Skin of body (tissue), 2 donors: ENCODE measurements around the gene PPP1R9A. TPM values are rescaled to one million over a fixed set of nuclear protein-coding genes. Genes with fewer than 3 reads are reported as not detected.

Experiments
- DNase-seq: peaks from one replicate; lab custom pipeline; 2025; lab: John Stamatoyannopoulos, UW
- total RNA-seq: library from RNA; depleted of rRNA; stranded (reverse); fragments of >200 nt; gene quantifications from one replicate; pipeline ENCODE4 v1.2.3, GENCODE V29; 2014

The PPP1R9A gene
- total RNA-seq, 1 donor from 2014 or later = 15.0 TPM

DNA sequence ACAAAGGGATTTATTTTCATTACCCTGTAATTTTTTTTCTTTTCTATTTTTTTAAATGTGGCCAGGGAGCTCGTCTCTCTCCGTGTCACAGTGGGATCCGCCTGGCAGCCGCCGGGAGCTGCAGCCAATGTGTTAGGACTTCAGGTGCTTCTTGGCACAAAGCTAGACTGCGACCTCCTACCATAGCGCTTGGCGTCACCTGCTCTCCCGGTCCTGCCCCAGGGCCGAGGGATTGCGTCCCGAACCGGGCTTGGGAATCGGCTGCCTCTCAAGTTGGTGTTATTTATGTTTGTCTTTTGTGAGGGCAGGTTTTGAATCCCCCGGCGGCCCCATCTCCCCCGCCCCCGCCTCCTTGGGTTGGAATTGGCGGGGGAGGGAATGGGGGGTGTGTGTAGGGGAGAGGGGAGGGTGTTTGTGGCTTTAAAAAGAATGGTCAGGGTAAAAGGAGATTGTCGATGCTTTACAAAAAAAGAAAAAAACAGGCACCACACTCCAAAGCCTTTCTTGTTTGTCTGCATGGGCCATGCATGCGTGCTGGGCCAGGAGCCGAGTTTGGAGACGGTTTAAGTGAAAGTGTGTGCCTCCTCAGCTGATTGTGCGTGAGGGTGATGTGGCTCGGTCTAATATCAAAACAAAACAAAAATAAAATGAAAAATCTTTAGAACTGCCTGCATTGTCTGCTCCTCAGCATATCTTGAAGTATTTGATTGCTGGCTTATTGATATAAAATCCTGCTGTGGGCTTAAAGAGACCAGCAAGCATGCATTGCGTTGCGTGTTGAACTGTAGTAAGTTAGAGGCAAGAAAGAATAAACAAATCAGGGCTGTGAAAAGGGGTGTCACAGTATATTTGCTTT is 1.2 kb downstream of the PPP1R9A start:
- peak; percentile 78 for DNase-seq

DNA sequence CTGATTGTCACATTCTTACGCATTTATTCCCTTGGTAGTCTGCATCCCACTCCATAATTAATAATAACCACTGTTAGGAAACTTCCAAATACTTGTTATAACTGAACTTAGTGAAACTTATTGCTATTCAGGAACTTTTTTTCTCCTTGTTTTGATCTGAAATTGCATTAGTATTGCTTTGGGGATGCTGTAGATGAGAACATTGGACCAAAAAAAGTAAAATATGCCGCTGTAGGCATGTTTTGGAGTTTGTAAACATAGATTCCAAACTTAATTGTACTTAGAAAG is 1.7 kb downstream of the PPP1R9A start:
- DNase-seq = no peak

DNA sequence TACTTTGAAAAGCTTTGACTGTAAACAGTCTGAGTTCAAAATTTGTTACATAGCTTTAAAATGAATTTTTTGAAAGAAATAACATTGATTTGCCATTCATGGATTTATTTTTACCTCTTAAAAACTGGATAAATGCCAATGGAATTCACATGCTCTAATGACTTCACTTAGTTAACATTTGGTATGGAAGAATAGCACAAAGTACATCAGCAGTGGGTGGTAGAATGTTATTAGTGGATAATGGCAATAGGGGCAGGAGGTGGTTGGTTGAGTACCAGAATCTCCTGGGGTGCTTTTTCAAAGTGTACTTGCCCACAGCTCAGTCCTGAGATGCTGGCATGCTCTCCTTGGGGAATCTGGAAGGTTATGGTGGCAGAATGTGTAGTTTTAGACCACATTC is 4.7 kb downstream of the PPP1R9A start:
- DNase-seq = no peak

DNA sequence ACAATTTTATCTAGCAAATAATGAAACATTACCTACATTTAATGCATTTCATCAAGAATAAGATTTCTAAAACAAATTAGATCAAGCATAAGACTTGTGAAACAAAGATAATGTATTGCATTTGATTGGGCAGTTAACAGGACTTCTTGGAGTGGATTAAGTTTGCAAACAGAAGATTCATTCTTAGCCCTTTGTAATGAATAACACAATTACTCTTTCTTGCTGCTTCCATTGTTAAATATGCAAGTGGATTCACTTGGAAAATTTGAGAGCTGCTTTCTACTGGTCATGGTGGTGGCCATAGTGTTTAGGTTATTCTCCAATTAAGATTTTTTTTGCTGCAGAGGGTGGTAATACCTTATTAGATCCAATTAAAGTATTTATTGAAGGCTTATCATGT is 6.0 kb downstream of the PPP1R9A start:
- DNase-seq = no peak

DNA sequence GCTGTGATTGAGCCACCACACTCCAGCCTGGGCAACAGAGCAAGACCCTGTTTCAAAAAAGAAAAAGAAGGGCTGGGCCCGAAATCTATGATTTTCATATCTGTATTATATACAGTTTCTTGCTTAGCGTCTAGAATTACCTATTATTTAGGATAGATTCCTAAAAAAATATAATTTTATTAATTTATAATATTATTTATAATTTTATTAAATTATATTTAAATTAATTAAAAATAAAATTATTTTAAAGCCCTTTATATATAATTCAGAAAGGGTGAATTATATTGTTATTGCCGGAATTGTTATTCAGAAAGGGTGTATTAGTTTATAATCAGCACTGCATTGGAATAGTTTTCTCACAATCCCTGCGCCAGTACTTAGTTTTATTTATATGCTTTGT is 14.5 kb downstream of the PPP1R9A start:
- no peak for DNase-seq

DNA sequence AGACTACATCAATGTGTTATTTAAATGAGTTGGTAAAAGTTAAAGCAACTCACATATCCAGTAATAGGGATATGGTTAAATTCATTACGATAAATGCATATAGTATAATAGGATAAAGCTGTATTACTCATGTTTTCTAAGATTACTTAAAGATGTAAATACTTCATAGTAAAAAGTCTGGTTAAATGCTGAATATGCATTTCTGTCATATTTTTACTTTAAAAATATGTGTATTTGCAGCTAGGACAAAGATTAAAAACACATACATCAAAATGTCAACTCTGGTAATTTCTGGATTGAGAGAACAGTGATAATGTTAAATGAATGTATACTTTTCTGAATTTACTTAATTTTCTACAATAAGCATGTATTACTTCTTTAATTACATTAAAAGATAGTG is 15.1 kb downstream of the PPP1R9A start:
- no peak for DNase-seq

DNA sequence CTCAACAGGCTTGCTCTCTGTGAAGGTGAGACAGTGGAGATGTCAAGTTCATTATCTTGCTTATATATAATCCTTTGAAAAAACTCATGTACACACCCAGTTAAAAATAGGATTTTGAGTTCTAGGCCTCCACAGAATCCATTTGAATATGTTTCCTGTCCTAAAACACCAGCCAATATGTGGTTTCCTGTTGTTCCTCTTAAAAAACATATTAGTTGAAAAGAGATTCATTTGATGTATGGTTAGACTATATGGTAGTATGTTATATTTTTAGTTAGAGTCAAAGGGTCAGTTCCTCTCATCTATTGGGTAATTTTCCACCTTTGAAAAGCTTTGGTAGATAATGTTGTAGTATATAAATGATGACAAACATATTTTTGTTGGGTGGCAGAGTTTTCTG is 16.0 kb downstream of the PPP1R9A start:
- no peak for DNase-seq

DNA sequence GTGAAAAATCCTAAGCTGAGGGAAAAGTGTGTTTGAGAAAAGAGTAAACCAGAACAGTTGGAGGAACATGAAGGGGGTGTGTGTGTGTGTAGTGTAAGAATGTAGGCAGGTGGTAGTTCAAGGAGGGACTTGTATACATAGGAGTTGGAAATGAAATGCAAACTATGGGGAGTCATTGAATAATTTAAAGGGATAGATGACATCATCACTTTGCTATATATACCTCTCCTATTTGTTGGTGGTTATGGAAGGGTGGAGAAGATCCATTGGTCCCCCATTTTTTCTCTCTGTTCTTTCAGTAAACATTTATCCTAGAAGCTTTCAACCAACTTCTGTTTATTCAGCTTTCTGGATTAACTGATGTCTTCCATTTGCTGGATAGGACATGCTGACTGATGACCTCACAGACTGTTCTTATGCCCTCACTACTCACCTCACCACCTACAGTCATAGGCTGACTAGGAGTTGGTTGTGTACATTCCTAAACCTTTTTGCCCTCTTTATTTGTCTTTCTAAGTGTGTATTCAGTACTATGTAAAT is 20.8 kb downstream of the PPP1R9A start:
- DNase-seq = no peak

DNA sequence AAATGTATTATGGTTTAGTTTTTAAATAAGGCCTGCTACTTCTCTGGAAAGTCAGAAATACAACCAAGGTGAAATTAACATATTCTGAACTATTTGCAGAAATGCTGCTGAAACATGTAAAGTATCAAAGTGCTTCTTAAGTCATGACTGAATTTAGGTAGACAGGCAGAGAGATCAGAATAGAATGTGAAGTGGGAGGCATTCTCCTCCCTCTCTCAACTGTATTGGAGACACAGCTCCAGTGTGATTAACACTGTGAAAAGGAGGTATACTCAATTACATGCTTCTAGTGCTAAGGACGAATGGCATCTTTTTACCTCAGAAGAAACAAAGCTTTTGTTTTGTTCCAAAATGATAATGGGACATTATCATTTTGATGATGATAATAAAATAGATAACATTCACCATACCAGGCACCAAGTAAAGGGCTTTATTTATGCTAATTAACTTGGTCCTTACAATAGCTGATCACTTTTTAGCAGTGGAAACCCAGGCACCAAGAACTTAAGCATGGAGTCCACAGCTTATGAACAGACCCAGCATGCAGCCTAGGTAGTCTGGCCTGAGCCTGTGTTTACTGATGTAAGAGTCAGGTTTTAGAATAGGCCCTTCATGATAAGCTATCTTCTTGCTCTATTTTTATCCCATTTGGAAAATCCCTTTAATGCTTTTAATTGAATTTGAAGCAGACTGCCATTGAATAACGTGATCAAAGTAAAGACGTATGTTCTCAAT is 26.0 kb downstream of the PPP1R9A start:
- DNase-seq = no peak

DNA sequence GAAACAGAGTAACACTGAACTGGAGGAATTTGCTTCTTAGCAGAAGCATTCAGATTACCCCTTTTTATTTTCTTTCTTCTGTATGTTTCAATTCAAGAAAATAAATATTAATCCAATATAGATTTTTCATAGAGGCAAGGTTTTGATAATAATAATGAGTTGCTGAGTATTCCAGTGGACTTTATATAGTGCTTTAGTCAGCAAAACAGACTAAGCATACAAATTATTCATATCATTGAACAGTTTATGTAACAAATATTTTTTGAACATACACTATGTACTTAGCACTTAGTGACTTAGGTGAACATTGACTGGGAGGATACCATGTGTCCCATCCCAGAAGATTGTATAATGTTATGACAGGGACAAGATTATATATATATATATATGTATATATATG is 32.0 kb downstream of the PPP1R9A start:
- no peak for DNase-seq

DNA sequence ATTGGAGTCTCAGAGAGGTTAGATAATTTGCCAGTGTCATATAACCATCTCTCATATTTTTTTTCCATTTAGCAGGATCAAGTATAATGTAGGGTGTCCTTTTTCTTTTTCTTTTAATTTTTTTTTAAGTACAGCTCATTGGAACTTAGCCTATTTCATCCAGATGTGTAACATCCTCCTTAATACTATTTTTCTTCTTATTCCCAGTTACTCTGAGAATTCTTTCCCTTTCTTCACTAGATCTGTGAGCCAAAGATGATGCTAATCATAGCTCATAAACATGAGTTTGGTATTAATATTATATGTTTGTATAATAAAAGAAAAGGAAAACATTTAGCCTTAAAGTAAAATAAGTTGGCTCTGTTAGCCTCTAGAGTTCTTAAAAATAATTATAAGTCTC is 32.8 kb downstream of the PPP1R9A start:
- DNase-seq = no peak

DNA sequence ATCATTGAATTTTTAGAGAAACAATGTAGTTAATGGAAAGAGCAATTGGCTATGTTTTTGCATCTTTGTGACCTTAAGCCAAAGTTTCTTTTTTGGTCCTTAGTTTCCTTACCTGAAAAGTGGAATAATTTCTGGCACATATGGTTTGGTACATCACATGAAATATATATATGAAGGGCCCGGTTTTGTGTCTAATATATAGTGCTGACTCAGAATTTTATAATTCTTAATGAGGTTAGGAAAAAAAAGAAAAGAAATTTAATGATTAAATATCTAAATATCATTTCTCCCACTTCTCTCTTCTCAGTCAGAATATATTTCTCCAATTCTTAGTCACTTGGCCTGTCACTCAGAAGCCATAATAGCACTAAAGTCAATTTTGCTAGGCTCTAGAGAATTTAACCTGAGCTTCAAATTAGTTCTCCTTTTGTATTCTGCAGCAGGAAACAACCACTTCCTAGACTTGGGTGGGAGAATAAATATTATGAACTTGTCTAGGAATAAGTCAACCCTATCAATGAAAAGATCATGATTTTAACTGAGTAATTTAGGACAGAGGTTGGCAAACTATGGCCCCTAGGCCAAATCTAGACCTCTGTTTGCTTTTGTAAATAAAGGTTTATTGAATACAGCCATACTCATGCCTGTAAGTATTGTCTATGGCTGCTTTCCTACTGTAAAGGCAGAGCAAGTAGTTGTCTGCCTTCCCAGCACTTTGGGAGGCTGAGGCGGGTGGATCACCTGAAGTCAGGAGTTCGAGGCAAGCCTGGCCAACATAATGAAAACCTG is 34.6 kb downstream of the PPP1R9A start:
- no peak for DNase-seq

DNA sequence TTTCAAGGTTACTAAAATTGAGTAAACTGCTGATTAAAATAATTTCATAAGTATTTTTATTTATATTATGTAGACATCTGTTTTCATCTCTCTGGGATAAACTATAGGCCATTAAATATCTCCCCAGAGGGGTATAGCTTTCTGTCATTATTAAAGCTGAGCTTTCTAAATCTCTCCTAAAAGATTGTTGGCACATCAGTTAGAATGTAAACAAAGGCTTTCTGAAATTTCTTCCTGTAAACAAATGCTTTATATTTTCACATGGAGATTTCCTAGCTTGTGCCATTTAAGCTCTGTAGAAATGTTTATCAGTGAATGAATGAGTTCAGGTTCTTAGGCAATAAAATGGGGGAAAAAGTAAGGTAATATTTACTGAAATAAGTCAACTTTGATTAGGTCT is 35.7 kb downstream of the PPP1R9A start:
- DNase-seq = peak; percentile 53

DNA sequence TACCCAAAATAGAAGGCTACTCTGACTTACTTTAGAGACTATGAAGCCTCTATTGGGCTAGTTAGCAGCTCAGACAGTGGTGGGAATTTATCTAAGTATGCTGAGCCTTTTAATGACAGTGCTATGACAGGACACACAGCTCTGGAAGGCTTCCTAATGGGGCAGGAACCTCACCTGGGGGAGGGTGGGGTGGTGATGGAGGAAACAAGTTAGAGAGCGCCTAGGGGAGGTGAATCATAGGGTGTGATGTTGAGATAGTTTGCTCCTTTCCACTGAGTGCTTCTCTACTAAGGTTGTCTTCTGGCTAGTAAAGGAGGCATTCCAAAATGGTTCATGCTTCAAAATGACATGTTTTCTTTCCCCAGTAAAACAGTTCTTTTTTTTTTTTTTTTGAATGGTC is 42.1 kb downstream of the PPP1R9A start:
- DNase-seq = no peak

DNA sequence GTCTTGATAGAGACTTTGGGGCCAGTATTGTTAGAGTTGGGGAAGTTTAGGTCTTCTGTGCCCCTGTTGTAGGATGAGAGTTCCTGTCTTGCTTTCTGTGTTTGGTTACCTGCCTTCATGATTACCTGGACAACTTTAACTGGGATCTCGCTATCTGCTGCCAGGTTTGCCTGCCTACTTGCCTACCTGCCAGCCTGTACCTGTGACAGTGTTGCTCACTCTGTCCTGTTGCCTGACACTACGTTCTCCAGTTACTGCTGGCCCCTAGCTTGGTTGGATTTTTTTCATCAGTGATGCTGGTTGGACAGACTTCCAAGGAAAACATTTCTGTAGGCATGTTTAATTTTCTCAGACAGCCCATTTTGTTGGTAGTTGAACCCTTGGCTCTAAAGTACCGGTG is 48.4 kb downstream of the PPP1R9A start:
- no peak for DNase-seq

DNA sequence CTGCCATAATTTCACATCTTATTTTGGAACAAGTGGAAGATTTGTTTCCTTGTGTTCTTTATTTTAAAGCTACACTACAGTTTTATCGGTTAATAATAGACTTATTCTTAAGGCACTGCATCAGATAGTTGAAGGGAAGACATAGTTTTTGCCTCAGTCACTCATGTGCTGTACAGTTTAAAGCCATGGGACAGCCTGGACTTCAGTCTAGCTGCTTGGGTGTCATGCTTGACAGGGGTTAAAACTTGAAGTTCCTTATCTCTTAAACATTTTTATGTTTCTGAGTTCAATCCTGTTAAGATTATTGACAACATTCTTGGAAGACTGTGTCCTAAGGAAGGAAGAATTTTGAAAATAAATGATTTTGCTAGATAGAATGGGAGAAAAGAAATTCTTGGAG is 49.7 kb downstream of the PPP1R9A start:
- no peak for DNase-seq

DNA sequence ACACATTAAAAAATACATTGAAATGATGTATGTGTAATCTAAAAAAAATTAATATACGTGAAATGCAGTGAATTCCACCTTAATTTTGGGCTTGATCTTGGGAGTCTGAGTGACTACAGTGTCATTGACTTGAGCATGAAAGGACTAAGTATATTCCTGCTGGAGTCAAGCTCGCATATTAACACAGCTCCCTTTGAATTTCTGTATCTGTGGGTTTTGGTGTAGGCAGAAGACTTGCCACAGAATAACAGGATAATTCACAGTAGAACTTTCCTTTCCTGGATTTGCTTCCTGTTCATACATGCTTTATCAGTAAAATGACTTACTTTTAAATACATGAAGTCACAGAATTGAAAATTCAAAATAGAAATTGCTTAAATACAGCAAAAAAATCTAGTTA is 55.3 kb downstream of the PPP1R9A start:
- no peak for DNase-seq

DNA sequence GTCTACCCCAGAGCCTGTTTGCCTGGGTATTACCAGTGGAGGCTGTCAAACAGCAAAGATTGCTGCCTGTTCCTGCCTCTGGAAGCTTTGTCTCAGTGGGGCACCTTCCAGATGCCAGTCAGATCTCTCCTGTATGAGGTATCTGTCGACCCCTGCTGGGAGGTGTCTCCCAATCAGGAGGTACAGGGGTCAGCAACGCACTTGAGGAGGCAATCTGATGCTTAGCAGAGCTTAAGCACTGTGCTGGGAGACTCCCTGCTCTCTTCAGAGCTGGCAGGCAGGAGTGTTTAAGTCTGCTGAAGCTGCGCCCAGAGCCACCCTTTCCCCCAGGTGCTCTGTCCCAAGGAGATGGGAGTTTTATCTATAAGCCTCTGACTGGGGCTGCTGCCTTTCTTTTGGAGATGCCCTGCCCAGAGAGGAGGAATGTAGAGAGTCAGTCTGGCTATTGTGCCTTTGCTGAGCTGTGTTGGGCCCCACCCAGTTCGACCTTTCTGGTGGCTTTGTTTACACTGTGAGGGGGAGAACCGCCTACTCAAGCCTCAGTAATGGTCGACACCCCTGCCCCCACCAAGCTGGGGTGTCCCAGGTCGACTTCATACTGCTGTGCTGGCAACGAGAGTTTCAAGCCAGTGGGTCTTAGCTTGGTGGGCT is 62.2 kb downstream of the PPP1R9A start:
- no peak for DNase-seq

DNA sequence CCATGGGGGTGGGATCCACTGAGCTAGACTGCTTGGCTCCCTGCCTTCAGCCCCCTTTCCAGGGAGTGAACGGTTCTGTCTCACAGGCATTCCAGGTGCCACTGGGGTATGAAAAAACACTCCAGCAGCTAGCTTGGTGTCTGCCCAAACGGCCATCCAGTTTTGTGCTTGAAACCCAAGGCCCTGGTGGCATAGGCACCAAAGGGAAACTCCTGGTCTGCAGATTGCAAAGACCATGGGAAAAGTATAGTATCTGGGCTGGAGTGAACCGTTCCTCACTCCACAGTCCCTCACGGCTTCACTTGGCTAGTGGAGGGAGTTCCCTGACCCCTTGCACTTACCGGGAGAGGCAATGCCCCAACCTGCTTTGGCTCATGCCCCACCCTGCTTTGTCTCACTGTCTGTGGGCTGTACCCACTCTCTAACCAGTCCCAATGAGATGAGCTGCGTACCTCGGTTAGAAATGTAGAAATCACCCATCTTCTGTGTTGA is 62.7 kb downstream of the PPP1R9A start:
- DNase-seq = no peak

DNA sequence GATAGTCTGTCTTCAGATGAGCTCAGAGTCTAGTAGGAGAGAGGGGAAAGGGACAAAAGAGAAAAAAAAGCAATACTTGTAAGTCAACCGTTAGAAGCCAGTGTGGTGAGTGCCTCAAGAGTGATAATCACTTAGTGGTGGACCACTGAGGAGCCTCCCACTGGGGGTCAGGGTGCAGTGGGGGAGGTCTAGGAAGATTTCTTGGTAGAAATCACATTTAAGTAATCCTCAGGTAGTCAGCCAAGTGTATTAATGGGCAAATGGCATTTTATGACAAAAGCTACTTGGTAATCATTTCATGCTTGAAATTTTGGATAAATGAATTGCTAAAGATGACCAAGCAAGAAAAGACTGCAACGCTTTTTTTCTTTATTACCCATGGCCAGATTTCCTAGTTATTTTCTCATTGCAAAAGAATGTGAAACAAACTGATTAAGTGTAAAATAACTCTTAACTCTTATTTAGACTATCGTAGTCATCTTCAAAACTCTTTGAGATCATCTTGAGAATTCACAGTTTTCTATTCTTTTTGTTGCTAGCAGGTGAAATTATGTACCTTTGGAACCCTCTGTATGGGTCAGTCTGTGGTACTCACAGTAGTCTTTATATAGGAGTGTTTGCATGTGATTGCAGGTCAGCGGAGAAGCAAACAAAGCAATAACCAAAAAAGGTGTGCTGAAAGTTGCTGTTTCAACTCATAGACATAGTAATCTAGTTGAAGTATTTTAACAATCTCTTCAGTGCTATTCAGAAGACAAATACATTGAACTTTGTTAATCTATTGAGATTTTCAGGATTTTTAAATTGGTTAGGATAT is 63.9 kb downstream of the PPP1R9A start:
- no peak for DNase-seq

DNA sequence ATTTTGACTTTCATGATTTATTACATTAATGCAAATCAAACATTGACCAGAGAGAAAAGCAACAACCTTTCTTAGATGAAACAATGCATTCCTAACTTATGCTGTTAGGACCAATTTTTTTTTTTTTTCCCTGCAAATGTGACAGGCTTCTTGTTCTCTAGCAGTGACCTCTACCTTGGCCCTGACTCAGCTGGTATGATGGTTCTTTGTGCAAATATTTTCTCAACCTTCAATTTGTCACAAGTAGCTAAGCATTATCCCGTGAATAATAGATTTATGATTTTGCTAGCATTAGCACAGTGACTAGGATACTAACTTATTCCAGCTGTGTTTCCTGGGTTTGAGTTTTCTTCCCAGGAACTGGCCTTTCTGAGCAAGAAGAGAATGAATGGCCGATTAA is 64.9 kb downstream of the PPP1R9A start:
- peak; percentile 34 for DNase-seq
